A673 (cell line): ENCODE measurements around the gene TOMT. TPM values are rescaled to one million over a fixed set of nuclear protein-coding genes. Genes with fewer than 3 reads are reported as not detected.
"Not testable (repeated sequence)": the region's sequence is repeated elsewhere in the genome, so short reads cannot be mapped to it uniquely, and the experiment has no call there.

Experiments used
- BruUV-seq: library from RNA; stranded (reverse); fragments of 400-500 nt; replicated peaks from 2 replicates; lab custom pipeline; 2021; lab: Mats Ljungman, UMichigan
- CTCF ChIA-PET: fragments of 300-600 bp; sonication (Branson Sonifier 250); formaldehyde crosslinking; loops from one replicate; lab custom pipeline; 2022; ENCODE audit warnings: antibody characterized with exemption; lab: Charles Lee
- POLR2A ChIA-PET: fragments of 300-600 bp; sonication (Branson Sonifier 250); formaldehyde crosslinking; loops from one replicate; lab custom pipeline; 2022; ENCODE audit warnings: antibody characterized with exemption; ENCODE audit not compliant: low non-redundant PET; lab: Charles Lee
- DNase-seq: peaks from one replicate; pipeline ENCODE4 v3.0.0-alpha.2; 2015; ENCODE audit warnings: low spot score
- H3K27ac ChIP-seq: fragments of 200-600 bp; sonication (generic); 2 replicates; pipeline ENCODE4 v1.5.1; 2016; ENCODE audit warnings: mixed run types, low read depth, mild to moderate bottlenecking, mixed read lengths, antibody characterized with exemption, low read length; ENCODE audit not compliant: poor library complexity, severe bottlenecking
- H3K27me3 ChIP-seq: fragments of 200-600 bp; sonication (generic); replicated peaks from 2 replicates; pipeline ENCODE4 v1.6.1; 2017; ENCODE audit warnings: mixed run types, low read depth, mild to moderate bottlenecking, mixed read lengths, antibody characterized with exemption, low read length; ENCODE audit not compliant: insufficient read depth, poor library complexity
- H3K36me3 ChIP-seq: fragments of 200-600 bp; sonication (generic); 2 replicates; pipeline ENCODE4 v1.6.1; 2016; ENCODE audit warnings: mixed run types, mild to moderate bottlenecking, mixed read lengths, antibody characterized with exemption, low read length; ENCODE audit not compliant: insufficient read depth, poor library complexity, severe bottlenecking
- H3K4me1 ChIP-seq: fragments of 200-600 bp; sonication (generic); 2 replicates; pipeline ENCODE4 v1.6.1; 2017; ENCODE audit warnings: mixed run types, mild to moderate bottlenecking, mixed read lengths, antibody characterized with exemption, low read length; ENCODE audit not compliant: insufficient read depth, poor library complexity, severe bottlenecking
- H3K4me3 ChIP-seq: fragments of 200-600 bp; sonication (generic); 2 replicates; pipeline ENCODE4 v1.5.1; 2016; ENCODE audit warnings: low read depth, mixed run types, mild to moderate bottlenecking, mixed read lengths, low read length; ENCODE audit not compliant: poor library complexity, severe bottlenecking
- H3K9me3 ChIP-seq: fragments of 200-600 bp; sonication (generic); 2 replicates; pipeline ENCODE4 v1.6.1; 2016; ENCODE audit warnings: mixed run types, low read depth, mild to moderate bottlenecking, mixed read lengths, antibody characterized with exemption, low read length; ENCODE audit not compliant: poor library complexity, severe bottlenecking
- CTCF ChIP-seq: fragments of 300-800, 200-600 bp; sonication (generic); conservative IDR thresholded peaks from 2 replicates; pipeline ENCODE4 v1.5.1; 2017; ENCODE audit warnings: low read depth, mild to moderate bottlenecking, antibody characterized with exemption, low read length, moderate library complexity, mixed read lengths
- EZH2 ChIP-seq: fragments of 200-600 bp; sonication (generic); IDR thresholded peaks from 2 replicates; pipeline ENCODE4 v1.6.1; 2017; ENCODE audit warnings: borderline replicate concordance, low read depth, mild to moderate bottlenecking, mixed read lengths, antibody characterized with exemption, low read length; ENCODE audit not compliant: poor library complexity, severe bottlenecking
- intact Hi-C: fragments of 100-400 bp; cut with micrococcal nuclease; formaldehyde crosslinking; loops from one replicate; pipeline ENCODE4 v1.10.0; 2022; ENCODE audit not compliant: unreplicated experiment
- total RNA-seq: library from RNA; stranded (reverse); gene quantifications from 2 replicates; pipeline ENCODE4 v1.2.3, GENCODE V29; 2021

The TOMT gene
- total RNA-seq, 1 experiment from 2014 or later, result not detected

DNA sequence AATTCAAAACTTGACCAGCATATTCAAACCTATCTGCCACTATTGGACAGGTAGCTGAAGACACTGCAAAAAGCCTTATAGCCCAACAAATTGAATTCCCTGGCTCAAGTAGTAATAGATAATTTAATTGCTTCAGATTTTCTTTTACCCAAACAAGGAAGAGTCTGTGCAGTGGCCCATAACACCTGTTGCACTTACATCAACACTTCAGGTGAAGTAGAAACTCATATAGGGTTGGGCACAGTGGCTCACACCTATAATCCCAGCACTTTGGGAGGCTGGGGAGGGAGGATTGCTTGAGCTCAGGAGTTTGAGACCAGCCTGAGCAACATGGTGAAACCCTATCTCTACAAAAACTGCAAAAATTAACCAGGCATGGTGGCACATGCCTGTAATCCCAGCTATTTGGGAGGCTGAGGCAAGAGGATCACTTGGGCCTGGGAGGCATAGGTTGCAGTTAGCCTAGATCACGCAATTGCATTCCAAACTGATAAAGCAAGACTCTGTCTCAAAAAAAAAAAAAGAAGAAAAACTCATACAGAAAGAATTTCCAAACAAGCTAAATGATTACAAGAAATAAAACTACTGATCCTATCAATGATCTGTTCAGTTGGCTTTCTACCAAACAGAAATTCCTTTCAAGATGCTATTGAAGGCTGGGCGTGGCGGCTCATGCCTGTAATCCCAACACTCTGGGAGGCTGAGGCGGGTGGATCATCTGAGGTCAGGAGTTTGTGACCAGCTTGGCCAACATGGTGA lies 39.3 kb downstream of the TOMT start:
- DNase-seq, result no peak
- no TSS peak for BruUV-seq
- intact Hi-C loops, result loop anchor here (1.0 kb wide), 1 partner anchor 120 kb away; no protein-coding TSS in a partner anchor
- POLR2A ChIA-PET, result no interaction called here
- Histone ChIP-seq H3K27me3 (no peaks in the 10 kb centered on the region), H3K4me3 (no peak overlapping the region), H3K27ac (no peak overlapping the region), H3K4me1 (no peaks in the 10 kb centered on the region), H3K36me3 (no peaks in the 10 kb centered on the region), H3K9me3 (no peaks in the 10 kb centered on the region)
- no peak for TF ChIP-seq CTCF
- no peak for TF ChIP-seq EZH2
- CTCF ChIA-PET, result interaction anchor here (0.6 to 2.4 kb wide), 2 partner anchors 26 to 120 kb away, joined by 3 to 19 read pairs; no protein-coding TSS in a partner anchor

GRCh38 chr11:72146625-72147024 lies 40.9 kb downstream of the TOMT start:
- ChIA-PET POLR2A (no interaction called here), CTCF (no interaction called here)
- TF ChIP-seq EZH2, result no peak
- DNase-seq, result no peak
- H3K9me3 ChIP-seq, result no peaks in the 10 kb centered on the region
- H3K4me3 ChIP-seq, result no peak overlapping the region
- H3K27ac ChIP-seq, result no peak overlapping the region
- no peaks in the 10 kb centered on the region for H3K4me1 ChIP-seq
- intact Hi-C loops, result no loop called here
- H3K36me3 ChIP-seq, result no peaks in the 10 kb centered on the region
- no TSS peak for BruUV-seq
- no peaks in the 10 kb centered on the region for H3K27me3 ChIP-seq

DNA sequence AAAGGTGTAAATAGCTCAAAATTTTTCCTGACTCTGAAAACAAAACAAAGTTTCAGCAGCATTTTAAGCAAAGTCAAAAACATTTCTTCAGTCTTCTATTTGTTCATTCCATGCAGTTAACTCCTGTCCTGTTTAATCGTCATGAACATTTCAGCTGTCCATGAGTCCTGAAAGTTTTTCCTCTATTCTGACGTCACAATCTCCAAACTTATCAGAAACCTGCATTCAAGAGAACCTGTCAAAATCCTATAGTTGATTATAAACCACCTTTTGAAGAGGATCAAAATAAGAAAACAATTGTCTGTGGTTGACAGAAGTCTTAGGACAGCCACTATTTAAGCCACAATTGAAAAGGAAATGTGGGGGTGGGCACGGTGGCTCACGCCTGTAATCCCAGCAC lies 45.2 kb downstream of the TOMT start:
- ChIA-PET CTCF (no interaction called here), POLR2A (no interaction called here)
- Histone ChIP-seq H3K9me3 (no peaks in the 10 kb centered on the region), H3K27me3 (no peaks in the 10 kb centered on the region), H3K36me3 (no peaks in the 10 kb centered on the region), H3K4me3 (no peak overlapping the region), H3K4me1 (peaks cover 4% of the 10 kb centered on the region), H3K27ac (no peak overlapping the region)
- no peak for DNase-seq
- no TSS peak for BruUV-seq
- TF ChIP-seq EZH2, result no peak
- TF ChIP-seq CTCF, result no peak
- intact Hi-C loops, result no loop called here

- POLR2A ChIA-PET, CTCF ChIA-PET, H3K27ac ChIP-seq, H3K4me3 ChIP-seq, H3K9me3 ChIP-seq, H3K27me3 ChIP-seq, intact Hi-C loops, DNase-seq, H3K4me1 ChIP-seq, H3K36me3 ChIP-seq, BruUV-seq: not testable (repeated sequence)
Observed at GRCh38 chr11:72153874-72154273, 48.1 kb downstream of the TOMT start.
